Activated naive CD8-positive, alpha-beta T cell treated with anti-CD3 and anti-CD28 coated beads for 36 hours (primary cell): ENCODE results near the gene TXNDC2. TPM values are rescaled to one million over a fixed set of nuclear protein-coding genes. Genes with fewer than 3 reads are reported as not detected.
"Not testable (repeated sequence)": the region's sequence is repeated elsewhere in the genome, so short reads cannot be mapped to it uniquely, and the experiment has no call there.

ENCODE experiments used
- DNase-seq: peaks from one replicate; pipeline ENCODE4 v3.0.0; 2021
- H3K27ac Mint-ChIP-seq: one replicate; pipeline ENCODE4 v1.8.0; 2022; ENCODE audit warnings: mild to moderate bottlenecking, moderate library complexity, mixed read lengths
- H3K27me3 Mint-ChIP-seq: one replicate; pipeline ENCODE4 v1.8.0; 2022; ENCODE audit warnings: mild to moderate bottlenecking, mixed read lengths
- H3K36me3 Mint-ChIP-seq: one replicate; pipeline ENCODE4 v1.8.0; 2021; ENCODE audit warnings: mild to moderate bottlenecking, mixed read lengths
- H3K4me1 Mint-ChIP-seq: one replicate; pipeline ENCODE4 v1.8.0; 2021; ENCODE audit warnings: mixed read lengths
- H3K4me3 Mint-ChIP-seq: one replicate; pipeline ENCODE4 v1.8.0; 2022; ENCODE audit warnings: mild to moderate bottlenecking, moderate library complexity, mixed read lengths
- H3K9me3 Mint-ChIP-seq: one replicate; pipeline ENCODE4 v1.8.0; 2022; ENCODE audit warnings: mixed read lengths
- total RNA-seq, 2 experiments: library from RNA; stranded (reverse); gene quantifications; one replicate each; pipeline ENCODE4 v1.2.3, GENCODE V29; 2021

TXNDC2 gene
- total RNA-seq, 2 experiments from 2014 or later = not detected

DNA sequence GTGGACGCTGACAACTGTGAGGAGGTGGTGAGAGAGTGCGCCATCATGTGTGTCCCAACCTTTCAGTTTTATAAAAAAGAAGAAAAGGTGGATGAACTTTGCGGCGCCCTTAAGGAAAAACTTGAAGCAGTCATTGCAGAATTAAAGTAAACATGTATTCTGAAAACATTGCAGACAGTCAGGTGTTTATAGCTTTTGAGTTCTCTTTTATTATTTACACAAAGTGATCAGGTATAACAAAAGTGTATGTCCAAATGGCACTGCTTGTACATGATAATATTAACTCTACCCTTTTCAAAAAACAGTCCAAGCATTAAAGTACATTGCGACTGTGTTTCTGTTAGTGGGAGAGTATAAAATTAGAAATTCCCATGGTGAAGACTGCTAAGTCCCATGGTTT, 2.2 kb downstream of the TXNDC2 start:
- H3K27me3 Mint-ChIP-seq = peaks cover 3% of the 10 kb centered on the region

DNA sequence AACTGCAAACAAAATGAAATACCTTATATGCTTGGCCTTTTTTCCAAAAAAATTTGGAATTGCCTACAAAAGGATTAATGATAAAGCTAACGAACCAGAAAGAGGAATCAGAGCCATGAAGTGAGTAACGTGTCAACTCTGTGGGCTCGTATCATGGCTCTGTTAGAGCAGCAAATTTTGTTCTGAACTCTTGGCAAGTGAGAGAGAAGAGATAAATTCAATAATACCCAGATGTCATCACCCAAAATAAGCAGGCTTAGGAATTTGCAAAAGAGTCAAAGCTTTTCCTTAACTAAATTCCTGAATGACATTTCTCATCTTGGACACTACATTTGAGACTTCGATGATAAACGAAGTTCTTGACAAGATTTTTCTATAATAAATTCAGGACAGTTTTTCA, 4.4 kb downstream of the TXNDC2 start:
- H3K36me3 Mint-ChIP-seq = no peaks in the 10 kb centered on the region
- H3K4me1 Mint-ChIP-seq = peaks cover 6% of the 10 kb centered on the region
- no peak overlapping the region for H3K27ac Mint-ChIP-seq
- H3K4me3 Mint-ChIP-seq = no peak overlapping the region
- H3K9me3 Mint-ChIP-seq = no peaks in the 10 kb centered on the region
- peaks cover 3% of the 10 kb centered on the region for H3K27me3 Mint-ChIP-seq
- DNase-seq = no peak

More for the DNA sequence above, 2.2 kb downstream of the TXNDC2 start:
- Mint-ChIP-seq H3K36me3 (no peaks in the 10 kb centered on the region), H3K9me3 (no peaks in the 10 kb centered on the region), H3K27ac (no peak overlapping the region), H3K4me1 (no peaks in the 10 kb centered on the region), H3K4me3 (no peak overlapping the region)
- DNase-seq = no peak

DNA sequence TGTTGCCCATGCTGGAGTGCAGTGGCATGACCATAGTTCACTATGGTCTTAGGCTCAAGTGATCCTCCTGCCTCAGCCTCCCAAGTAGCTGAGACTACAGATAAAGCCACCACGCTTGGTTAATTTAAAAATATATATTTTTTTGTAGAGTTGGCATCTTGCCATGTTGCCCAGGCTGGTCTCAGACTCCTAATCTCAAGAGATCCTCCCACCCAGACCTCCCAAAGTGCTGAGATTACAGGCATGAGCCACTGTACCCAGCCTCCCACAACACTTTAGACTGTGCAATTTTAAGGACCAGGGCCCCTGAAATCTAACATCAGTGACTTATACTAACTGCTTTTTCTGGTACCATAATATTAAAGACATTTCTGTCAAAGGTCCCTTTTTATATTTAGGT, 5.2 kb downstream of the TXNDC2 start:
- H3K27ac Mint-ChIP-seq = no peak overlapping the region
- no peaks in the 10 kb centered on the region for H3K9me3 Mint-ChIP-seq
- peaks cover 6% of the 10 kb centered on the region for H3K4me1 Mint-ChIP-seq
- H3K27me3 Mint-ChIP-seq = peaks cover 3% of the 10 kb centered on the region
- no peak overlapping the region for H3K4me3 Mint-ChIP-seq
- H3K36me3 Mint-ChIP-seq = no peaks in the 10 kb centered on the region
- DNase-seq = no peak

DNA sequence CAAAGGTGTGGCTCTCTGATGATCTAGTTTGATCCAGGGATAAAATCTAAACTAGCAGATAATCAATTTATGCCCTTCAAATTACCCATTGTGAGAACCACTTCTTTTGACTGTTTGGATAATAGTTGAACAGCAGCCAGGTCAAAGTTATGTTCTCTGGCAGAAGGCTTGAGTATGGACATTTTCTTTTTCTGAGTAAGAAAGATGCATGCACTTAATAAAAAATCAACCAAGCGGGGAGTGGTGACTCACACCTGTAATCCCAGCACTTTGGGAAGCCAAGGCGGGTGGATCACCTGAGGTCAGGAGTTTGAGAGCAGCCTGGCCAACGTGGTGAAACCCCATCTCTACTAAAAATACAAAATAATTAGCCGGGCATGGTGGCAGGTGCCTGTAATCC, 5.7 kb downstream of the TXNDC2 start:
- H3K9me3 Mint-ChIP-seq, H3K4me1 Mint-ChIP-seq, H3K27ac Mint-ChIP-seq, H3K4me3 Mint-ChIP-seq, DNase-seq, H3K27me3 Mint-ChIP-seq, H3K36me3 Mint-ChIP-seq: not testable (repeated sequence)

DNA sequence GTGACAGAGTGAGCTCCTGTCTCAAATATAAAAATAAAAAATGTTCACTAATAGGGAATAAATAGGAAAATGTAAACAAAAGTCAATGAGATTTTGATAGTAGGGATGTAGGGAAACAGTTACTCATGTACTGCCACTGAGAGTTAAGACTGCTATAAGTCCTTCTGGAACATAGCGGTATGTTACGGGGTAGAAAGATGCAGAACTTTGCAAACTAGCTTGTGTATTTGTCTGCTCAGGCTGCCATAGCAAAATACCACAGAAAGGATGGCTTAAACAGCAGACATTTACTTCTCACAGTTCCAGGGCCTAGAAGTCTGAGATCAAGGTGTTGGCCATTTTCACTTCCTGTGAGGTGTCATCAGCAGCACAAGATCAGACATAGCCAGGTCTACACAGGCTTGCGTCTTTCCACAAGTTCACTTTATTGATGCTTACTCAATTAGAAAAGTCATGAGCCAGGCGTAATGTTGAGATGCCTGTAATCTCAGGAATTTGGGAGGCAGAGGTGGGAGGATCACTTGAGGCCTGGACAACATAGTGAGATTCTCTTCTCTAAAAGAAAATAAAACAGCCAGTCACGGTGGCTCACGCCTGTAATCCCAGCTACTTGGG, 8.8 kb downstream of the TXNDC2 start:
- Mint-ChIP-seq H3K27me3 (peaks cover 3% of the 10 kb centered on the region), H3K4me1 (peaks cover 14% of the 10 kb centered on the region), H3K36me3 (no peaks in the 10 kb centered on the region), H3K9me3 (no peaks in the 10 kb centered on the region), H3K27ac (no peak overlapping the region), H3K4me3 (no peak overlapping the region)
- DNase-seq = no peak

DNA sequence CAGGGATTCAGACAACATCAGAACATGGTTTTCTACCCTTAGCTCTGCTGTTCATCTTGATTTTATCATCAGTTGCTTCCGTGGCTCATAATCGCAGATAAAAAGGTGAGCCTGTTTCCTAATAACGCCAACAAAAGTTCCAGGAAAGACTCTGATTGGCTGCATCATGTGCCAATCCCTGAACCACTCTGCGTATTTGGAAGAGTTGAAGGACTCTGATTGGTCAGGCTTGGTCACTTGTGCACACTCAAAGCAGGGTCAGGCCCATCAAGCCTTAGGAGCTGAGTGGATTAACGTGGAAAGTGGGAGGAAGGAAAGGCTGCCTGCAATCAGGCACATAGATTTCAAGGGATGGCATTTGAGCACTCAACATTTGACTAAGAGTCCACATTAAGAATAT, 11.4 kb downstream of the TXNDC2 start:
- H3K4me1 Mint-ChIP-seq = peaks cover 14% of the 10 kb centered on the region
- no peak overlapping the region for H3K27ac Mint-ChIP-seq
- no peaks in the 10 kb centered on the region for H3K9me3 Mint-ChIP-seq
- H3K27me3 Mint-ChIP-seq = no peaks in the 10 kb centered on the region
- no peak overlapping the region for H3K4me3 Mint-ChIP-seq
- H3K36me3 Mint-ChIP-seq = no peaks in the 10 kb centered on the region
- DNase-seq = no peak

DNA sequence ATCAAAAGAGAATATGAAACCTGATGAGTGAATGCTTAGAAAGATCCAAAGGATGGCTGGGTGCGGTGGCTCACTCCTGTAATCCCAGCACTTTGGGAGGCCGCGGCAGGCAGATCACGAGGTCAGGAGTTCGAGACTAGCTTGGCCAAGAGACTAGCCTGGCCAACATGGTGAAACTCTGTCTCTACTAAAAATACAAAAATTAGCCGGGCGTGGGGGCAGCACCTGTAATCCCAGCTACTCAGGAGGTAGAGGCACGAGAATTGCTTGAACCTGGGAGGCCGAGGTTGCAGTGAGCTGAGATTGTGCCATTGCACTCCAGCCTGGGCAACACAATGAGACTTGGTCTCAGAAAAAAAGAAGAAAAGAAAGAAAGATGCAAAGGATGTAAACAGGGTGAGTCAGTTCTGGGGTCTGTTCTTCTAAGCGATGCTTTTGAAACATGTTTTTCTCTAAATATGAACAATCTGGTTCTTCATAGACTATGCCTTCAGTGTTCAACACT, 12.1 kb downstream of the TXNDC2 start:
- not testable (repeated sequence) for H3K9me3 Mint-ChIP-seq, H3K4me3 Mint-ChIP-seq, H3K27me3 Mint-ChIP-seq, H3K36me3 Mint-ChIP-seq, DNase-seq, H3K27ac Mint-ChIP-seq
- peaks cover 14% of the 10 kb centered on the region for H3K4me1 Mint-ChIP-seq

DNA sequence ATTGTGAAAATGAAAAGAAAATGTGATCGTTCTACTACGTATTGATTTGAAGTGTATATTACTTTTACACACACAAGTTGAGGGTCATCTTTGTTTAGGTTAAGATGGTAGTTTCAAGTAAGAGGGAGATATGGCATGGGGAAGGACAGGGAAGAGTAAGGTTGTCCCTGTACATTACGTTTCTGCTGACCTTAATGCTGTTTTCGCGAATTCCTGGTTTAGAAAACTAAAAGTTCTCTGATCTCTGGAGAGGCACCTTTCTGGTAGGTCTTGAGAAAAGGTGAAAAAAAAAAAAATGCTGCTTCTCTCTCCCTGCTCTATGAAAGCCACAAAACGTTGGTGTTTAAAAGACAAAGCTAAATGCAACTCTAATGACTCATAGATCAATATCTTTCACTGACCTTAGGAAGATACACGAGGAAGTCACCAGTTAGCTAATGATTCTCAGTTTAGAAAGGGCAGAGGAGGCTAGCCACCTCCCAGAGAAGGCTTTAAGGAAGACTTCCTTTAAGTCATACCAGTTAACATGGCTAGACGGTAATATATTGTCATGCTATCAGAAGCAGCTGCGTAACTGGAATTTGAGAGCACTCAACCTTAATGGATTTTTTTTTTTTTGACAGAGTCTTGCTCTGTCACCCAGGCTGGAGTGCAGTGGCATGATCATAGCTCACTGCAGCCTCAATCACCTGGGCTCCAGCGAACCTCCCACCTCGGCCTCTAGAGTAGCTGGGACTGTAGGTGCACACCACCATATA, 13.2 kb downstream of the TXNDC2 start:
- no peaks in the 10 kb centered on the region for H3K27me3 Mint-ChIP-seq

DNA sequence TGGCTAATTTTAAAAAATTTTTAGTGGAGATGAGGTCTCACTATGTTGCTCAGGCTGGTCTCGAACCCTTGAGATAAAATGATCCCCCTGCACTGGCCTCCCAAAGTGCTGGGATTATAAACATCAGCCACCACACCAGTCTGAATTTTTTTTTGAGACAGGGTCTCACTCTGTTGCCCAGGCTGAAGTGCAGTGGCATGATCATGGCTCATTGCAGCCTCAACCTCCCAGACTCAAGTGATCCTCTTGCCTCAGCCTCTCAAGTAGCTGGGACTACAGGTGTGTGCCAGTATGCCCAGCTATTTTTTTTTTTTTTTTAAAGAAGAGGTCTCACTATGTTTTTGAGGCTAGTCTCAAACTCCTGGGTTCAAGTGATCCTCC, 13.8 kb downstream of the TXNDC2 start:
- not testable (repeated sequence) for H3K36me3 Mint-ChIP-seq, H3K27ac Mint-ChIP-seq, H3K27me3 Mint-ChIP-seq, DNase-seq, H3K4me3 Mint-ChIP-seq, H3K9me3 Mint-ChIP-seq
- peaks cover 11% of the 10 kb centered on the region for H3K4me1 Mint-ChIP-seq

More for the DNA sequence above, 13.2 kb downstream of the TXNDC2 start:
- no peaks in the 10 kb centered on the region for H3K9me3 Mint-ChIP-seq
- H3K4me1 Mint-ChIP-seq = peaks cover 14% of the 10 kb centered on the region
- H3K36me3 Mint-ChIP-seq = no peaks in the 10 kb centered on the region
- DNase-seq = no peak
- H3K27ac Mint-ChIP-seq = no peak overlapping the region
- H3K4me3 Mint-ChIP-seq = no peak overlapping the region

DNA sequence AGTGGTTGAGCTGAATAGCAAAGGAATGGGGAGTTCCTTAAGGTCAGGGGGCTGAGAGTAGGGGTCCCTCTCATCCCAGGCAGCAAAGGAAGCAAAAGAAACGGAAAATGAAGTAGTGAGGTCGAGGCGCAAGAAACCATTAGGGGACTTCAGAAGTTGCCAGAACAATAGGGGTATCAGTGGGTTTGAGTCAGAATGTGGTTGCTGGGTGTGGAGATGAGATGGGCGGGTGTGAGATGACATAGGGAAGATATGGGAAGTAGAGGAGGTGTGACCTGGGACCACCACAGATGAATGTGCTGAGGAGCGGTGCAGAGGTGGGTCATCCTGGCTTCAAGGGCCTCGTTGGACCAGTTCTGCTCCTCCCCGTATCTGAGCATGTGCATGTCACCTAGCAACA, 14.9 kb downstream of the TXNDC2 start:
- no peaks in the 10 kb centered on the region for H3K36me3 Mint-ChIP-seq
- DNase-seq = no peak
- no peak overlapping the region for H3K27ac Mint-ChIP-seq
- no peaks in the 10 kb centered on the region for H3K9me3 Mint-ChIP-seq
- peaks cover 8% of the 10 kb centered on the region for H3K4me1 Mint-ChIP-seq
- no peak overlapping the region for H3K4me3 Mint-ChIP-seq
- H3K27me3 Mint-ChIP-seq = no peaks in the 10 kb centered on the region

DNA sequence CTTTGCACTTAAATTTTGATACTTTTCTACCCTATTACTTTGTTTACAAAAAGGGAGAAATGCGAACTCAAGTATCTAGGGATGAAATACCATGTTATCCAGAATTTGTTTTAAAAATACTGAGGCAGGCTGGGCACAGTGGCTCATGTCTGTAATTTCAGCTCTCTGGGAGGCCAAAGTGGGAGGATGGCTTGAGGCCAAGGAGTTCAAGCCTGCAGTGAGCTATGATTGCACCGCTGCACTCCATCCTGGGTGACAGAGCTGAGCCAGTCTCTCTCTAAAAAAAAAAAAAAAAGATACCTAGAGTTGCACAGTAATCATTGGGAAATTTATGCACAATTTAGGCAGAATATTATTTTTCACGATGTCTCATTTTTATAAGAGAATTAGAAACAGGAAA, 15.6 kb downstream of the TXNDC2 start:
- H3K4me1 Mint-ChIP-seq = peaks cover 8% of the 10 kb centered on the region
- no peaks in the 10 kb centered on the region for H3K27me3 Mint-ChIP-seq
- no peak overlapping the region for H3K4me3 Mint-ChIP-seq
- no peaks in the 10 kb centered on the region for H3K9me3 Mint-ChIP-seq
- H3K27ac Mint-ChIP-seq = no peak overlapping the region
- H3K36me3 Mint-ChIP-seq = no peaks in the 10 kb centered on the region
- no peak for DNase-seq

DNA sequence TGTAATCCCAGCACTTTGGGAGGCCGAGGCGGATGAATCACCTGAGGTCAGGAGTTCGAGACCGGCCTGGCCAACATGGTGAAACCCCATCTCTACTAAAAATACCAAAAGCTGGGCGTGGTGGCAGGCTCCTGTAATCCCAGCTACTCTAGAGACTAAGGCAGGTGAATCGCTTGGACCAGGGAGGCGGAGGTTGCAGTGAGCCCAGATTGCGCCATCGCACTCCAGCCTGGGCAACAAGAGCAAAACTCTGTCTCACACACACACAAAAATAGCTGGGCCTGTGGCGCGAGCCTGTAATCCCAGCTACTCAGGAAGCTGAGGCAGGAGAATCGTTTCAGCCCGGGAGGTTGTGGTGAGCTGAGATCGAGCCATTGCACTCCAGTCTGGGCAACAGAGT, 16.5 kb downstream of the TXNDC2 start:
- H3K4me1 Mint-ChIP-seq, H3K27me3 Mint-ChIP-seq, H3K4me3 Mint-ChIP-seq, H3K9me3 Mint-ChIP-seq, H3K36me3 Mint-ChIP-seq, H3K27ac Mint-ChIP-seq, DNase-seq: not testable (repeated sequence)

DNA sequence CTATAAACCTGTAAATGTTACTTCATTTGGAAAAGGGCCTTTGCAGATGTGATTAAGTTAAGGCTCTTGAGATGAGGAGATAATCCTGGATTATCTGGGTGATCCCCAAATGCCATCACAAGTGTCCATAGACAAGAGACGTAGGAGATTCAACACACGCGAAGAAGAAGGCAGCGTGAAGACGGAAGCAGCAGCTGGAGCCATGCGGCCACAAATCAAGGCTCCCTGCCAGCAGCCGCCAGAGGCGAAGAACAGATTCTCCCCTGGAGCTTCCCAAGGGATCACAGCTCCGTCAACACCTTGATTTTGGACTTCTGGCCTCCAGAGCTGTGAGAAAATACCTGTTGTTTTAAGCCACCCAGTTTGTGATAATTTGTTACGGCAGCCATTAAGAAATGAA, 17.1 kb downstream of the TXNDC2 start:
- peaks cover 5% of the 10 kb centered on the region for H3K27me3 Mint-ChIP-seq
- no peaks in the 10 kb centered on the region for H3K9me3 Mint-ChIP-seq
- no peak overlapping the region for H3K4me3 Mint-ChIP-seq
- peaks cover 8% of the 10 kb centered on the region for H3K4me1 Mint-ChIP-seq
- H3K36me3 Mint-ChIP-seq = no peaks in the 10 kb centered on the region
- no peak for DNase-seq
- H3K27ac Mint-ChIP-seq = no peak overlapping the region

DNA sequence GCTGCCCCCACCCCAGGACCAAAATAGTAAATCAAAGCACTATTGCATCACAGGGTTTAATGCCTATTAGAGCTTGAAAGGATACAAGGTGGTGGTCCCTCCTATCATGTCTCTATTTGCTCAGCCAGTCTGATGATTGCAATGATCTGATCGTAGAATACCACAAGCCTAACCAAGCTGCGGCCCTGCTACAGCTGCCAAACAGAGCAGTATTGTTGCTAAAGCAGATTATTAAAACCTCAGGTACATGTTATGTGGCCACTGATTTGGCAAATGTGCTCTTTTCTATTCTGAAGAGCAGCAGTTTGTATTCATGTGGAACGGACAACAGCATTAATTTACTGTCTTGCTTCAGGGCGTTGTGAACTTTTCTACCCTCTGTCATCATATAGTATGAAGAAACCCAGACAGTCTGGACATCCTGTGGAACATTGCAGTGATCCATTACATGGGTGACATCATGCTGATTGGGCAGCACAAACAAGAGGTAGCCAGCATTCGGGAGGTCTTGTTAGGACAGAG, 19.7 kb downstream of the TXNDC2 start:
- no peaks in the 10 kb centered on the region for H3K9me3 Mint-ChIP-seq
- H3K27ac Mint-ChIP-seq = no peak overlapping the region
- DNase-seq = no peak
- no peaks in the 10 kb centered on the region for H3K4me1 Mint-ChIP-seq
- H3K4me3 Mint-ChIP-seq = no peak overlapping the region
- peaks cover 9% of the 10 kb centered on the region for H3K27me3 Mint-ChIP-seq
- no peaks in the 10 kb centered on the region for H3K36me3 Mint-ChIP-seq

DNA sequence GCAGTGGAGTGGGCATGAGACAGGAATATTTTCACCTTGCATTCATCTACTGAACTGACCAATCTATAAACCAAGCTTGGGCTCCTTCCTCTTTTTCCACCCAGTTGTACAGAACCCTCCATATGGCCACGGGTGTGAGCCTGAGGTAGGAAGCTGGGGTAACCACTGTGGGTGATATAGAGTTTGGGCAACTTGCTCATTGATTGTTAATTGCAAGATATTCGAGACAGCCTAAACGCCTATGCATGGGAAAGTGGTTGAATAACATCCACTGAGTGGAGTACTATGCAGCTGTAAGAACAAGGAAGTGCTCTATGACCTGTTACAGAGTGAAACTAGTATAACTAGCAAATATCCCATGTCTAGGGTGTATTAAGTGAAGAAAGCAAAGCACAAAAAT, 20.7 kb downstream of the TXNDC2 start:
- Mint-ChIP-seq H3K36me3 (no peaks in the 10 kb centered on the region), H3K27me3 (peaks cover 9% of the 10 kb centered on the region), H3K27ac (no peak overlapping the region), H3K4me1 (no peaks in the 10 kb centered on the region), H3K4me3 (no peak overlapping the region), H3K9me3 (no peaks in the 10 kb centered on the region)
- DNase-seq = no peak

DNA sequence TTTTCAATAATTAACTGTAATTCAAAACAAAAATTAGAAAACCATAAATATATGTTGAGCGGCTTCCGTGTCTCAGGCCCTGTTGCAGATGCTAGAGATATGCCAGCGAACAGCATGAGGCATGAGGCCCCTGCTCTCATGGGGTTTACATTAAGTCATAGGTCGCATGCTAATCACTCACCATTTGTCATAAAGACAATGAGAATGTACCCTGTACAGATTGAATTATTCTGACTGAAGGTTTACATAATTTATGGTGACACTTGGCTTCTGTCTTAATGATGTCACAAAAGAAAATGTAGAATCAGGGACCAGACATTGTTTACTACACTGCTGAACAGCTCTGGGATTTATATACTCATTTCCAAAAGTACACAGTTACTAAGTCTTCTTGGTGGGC, 22.1 kb downstream of the TXNDC2 start:
- DNase-seq = no peak
- Mint-ChIP-seq H3K27ac (no peak overlapping the region), H3K4me1 (peaks cover 2% of the 10 kb centered on the region), H3K36me3 (no peaks in the 10 kb centered on the region), H3K9me3 (peaks cover 3% of the 10 kb centered on the region), H3K4me3 (no peak overlapping the region), H3K27me3 (peaks cover 9% of the 10 kb centered on the region)
